LHCN-M2 (cell line): ENCODE measurements around the gene SPECC1. TPM values are rescaled to one million over a fixed set of nuclear protein-coding genes. Genes with fewer than 3 reads are reported as not detected.
"Not testable (repeated sequence)": the region's sequence is repeated elsewhere in the genome, so short reads cannot be mapped to it uniquely, and the experiment has no call there.

Experiments used
- DNase-seq: peaks from one replicate; pipeline ENCODE4 v3.0.0-alpha.2; 2012; ENCODE audit warnings: low read depth
- total RNA-seq: library from RNA; depleted of rRNA; stranded (reverse); fragments of >200 nt; gene quantifications from 2 replicates; pipeline ENCODE4 v1.2.3, GENCODE V29; 2014

Gene SPECC1
- total RNA-seq, 1 experiment from 2014 or later = 19.9 TPM

DNA sequence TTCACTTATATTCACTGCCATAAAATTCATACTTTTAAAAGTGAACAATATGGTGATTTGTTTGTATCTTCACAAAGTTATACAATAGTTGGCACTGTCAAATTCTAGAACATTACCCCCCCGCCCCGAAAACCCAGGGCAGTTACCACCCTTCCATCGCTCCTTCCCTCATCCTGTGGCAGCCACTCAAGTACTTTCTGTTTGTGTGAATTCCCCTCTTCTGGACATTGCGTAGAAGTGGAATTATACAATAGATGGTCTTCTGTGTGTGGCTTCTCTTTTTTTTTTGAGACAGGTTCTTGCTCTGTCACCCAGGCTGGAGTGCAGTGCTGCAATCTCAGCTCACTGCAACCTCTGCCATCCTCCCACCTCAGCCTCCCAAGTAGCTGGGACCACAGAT is 58.6 kb downstream of the SPECC1 start:
- no peak for DNase-seq

GRCh38 chr17:20068445-20068844 is 59.3 kb downstream of the SPECC1 start:
- DNase-seq = no peak

DNA sequence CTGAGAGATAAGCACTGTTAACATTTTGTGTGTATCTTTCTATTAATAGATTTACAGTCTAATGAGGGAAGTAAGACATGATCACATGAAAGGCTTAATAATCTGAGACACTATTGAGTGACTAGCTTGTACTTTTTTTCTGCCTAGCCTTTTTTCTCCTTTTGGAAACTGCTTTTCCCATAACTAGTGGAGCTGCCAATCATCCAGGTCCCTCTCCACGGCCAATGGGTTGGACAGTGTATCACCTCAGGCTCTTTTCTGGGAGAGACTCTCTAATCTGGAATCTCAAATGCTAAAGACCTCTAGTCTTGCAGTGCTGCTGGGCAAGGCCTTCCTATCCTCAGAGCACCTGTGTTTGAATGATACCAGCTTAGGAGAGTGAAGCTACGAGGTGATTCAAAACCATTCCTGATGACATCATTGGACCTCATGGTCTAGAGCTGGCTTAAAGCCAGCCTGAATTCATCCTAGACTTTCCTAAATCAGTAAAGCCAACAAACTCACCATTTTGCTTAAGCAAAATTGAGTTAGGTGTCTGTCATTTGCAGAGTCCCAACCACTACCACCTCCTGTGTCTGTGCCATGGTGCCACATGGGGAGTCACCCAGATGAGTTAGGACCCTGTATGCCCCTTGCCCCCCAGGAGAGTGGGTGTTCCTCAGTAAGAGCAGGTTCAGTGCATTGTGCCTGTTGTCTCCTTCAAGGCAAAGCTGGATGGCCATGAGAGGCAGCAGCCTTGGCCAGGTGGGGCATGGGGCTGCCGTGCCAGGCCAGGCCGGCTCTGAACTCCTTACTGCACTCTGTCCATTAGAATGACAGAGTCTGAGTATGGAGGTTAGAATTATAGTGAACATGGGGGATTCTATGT is 62.9 kb downstream of the SPECC1 start:
- no peak for DNase-seq

DNA sequence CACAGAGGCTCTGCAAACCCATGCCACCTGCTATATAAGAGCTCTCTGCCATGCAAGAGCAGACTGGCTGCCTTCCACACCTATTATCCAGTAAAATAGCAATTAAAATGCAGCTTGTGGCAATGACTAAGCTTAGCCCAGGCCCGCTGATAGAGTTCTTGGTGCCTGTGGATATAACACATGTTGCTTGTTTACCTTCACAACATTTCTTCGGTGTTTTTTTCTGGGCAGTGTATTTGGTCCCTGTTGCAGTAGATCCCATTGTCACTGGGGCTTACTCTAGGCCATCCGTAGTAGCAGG is 63.5 kb downstream of the SPECC1 start:
- no peak for DNase-seq

DNA sequence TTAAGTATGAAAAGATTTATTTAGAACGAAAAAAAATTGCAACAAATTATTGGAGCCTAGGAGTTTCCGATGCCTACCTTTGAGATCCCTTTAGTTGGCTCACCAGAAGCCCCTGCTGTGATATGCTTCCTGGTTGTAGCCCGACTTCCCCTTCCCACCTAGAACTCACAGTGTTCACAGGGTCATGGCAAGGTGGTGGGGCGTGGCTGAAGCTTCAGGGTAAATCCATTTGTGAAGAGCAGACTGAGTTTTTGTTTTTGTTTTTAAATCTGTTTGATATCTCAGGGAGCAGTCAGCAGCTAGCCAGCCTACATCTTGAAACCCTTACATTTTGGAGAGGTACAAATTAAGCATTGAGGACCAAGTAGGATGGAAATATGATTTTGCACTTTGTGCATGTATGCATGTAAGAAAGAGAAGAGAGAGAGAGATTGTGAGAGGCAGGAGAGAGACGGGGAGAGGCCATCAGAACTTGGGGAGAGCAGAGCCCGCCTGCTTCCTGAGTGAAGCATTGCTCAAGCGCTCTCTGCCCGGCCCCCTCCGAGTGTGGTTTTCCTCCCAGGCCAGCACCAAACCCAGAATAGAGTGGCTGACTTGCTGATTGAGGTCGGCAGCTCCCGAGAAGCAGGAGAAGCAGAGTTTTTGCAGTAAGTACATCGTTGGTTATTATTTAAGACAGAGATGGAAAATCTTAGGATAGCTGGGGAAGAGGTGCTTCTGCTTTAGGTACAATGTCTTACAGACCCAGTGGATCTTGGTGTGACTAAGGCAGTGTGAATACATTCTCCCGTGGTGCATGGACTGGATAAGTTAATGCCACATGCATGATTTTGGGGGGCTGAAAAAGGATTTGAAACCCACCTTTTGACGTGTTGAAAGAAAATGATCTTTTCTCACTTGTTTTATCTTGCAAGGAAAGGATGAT is 64.2 kb downstream of the SPECC1 start:
- no peak for DNase-seq

GRCh38 chr17:20074001-20074400 is 64.8 kb downstream of the SPECC1 start:
- DNase-seq = no peak

- no peak for DNase-seq
These were observed 65.3 kb downstream of the SPECC1 start for GRCh38 chr17:20074489-20074888.

GRCh38 chr17:20076137-20076536 is 67.0 kb downstream of the SPECC1 start:
- DNase-seq = not testable (repeated sequence)

DNA sequence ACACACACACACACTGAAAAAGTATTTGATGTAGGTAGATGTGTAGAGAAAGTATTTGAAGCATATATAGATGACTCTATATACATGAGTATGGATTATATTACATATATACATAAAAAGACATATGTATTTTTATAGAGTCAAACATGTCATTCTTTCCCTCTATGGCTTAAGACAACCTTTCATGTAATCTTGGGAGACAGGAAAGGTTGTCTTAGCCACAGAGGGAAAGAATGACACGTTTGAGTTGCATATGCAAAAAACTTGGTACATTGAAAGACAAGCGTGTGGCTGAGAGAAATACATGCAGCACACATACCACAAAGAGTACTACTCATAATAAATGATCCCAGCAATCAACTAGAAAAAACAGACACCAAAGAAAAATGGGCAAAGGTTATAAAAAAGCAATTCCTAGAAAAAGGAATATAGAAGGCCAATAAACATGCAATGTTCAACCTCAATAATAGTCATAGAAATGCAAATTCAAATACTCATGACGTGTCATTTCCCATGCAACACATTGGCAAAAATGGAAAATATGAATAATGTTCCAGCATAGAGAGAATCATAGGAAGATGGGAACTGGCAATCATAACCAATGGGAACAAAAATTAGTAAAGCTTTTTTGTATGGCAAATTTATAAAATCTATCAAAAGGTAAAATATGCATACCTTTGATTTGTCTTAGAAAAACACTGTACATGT is 69.0 kb downstream of the SPECC1 start:
- no peak for DNase-seq

DNA sequence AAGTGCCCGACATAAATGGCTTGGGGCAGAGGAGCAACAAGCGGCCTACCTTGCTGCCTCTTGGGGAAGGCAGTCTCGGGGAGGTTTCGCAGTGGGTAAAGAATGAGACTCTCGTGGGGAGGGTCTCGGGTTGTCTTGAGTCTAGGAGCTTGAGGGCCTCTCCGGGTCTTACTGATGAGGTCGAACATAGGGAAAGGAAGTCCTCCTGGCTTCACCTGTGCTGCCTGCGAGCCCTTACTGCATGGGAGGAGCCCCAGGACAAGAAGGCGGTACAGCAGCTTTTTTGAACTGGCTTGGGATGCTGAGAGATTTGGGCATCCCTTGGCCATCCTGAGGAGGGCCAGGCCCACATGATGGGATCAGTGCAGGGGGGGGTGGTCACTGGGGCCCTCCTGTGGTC is 71.4 kb downstream of the SPECC1 start:
- DNase-seq = no peak

GRCh38 chr17:20083156-20083859 is 74.1 kb downstream of the SPECC1 start:
- no peak for DNase-seq

- no peak for DNase-seq
These were observed 75.6 kb downstream of the SPECC1 start for GRCh38 chr17:20084621-20085282.

GRCh38 chr17:20085283-20085845 is 76.2 kb downstream of the SPECC1 start:
- peak; percentile 34 for DNase-seq

DNA sequence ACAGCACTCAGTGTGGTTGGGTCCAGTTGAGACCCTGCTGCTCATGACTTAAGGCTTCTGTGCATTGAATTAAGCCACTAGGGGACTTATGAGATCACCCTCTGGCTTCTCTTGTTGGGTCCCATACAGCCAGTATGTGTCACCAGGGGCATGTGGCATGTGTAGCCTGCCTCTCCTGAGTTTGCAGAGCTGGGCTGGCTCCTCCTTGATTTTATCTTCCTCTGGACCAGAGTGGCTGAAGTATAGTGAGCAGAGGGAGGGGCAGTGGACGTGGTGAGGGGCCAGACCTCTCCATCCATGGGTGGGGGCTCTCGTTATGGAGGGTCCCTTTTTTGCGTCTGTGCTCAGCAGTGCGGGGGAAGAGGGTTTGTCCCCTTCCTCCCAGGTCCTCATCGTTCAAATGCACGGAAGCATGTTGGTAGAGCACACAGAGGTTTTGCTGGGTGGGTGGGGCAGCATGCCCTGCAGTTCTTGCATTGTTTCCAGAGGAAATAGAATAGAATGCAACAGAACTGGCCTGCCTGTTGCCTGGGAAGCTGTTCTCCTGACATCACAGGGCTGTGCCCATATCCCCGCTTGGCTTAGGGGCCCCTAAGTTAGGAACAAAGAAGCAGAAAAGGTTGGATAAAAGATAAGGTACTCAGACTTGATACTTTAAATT is 77.4 kb downstream of the SPECC1 start:
- DNase-seq = no peak

GRCh38 chr17:20087538-20088250 is 78.5 kb downstream of the SPECC1 start:
- DNase-seq = no peak

DNA sequence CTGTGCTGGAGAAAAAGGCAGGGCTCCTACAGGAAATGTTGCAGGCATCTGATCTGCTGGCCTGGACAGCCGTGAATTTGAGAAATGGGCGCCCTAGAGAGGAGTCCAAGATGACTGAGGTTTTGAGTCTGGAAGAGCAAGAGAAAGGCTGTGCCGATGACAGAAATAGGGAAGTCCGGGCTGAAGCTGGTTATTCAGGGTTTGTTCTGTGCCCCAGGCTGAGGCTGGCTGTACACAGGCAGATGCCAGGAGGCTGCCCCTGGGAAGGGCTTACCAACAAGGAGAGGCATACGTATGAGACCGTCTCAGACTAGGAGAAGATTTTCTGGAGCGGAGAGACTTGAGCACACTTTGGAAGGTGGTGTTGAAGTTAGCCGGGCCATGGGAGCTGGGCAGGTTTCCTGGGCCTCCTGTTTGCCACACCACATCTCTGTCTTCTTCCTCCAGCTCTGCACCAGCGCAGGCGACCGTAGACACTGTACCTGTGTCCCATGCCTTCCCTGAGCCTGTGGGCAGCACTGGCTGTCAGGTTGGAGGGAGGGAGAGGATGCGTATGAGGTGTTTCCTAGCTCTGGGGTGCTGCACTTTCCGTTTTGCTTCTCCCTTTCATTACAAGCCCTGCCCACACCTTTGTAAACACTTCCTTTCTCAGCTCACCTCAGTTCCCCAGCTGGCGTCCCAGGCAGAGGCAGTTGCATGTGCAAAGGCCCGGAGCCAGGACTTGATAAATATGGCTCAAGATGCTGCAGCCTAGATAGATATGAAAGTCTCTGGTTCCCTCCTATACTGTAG is 80.8 kb downstream of the SPECC1 start:
- no peak for DNase-seq

DNA sequence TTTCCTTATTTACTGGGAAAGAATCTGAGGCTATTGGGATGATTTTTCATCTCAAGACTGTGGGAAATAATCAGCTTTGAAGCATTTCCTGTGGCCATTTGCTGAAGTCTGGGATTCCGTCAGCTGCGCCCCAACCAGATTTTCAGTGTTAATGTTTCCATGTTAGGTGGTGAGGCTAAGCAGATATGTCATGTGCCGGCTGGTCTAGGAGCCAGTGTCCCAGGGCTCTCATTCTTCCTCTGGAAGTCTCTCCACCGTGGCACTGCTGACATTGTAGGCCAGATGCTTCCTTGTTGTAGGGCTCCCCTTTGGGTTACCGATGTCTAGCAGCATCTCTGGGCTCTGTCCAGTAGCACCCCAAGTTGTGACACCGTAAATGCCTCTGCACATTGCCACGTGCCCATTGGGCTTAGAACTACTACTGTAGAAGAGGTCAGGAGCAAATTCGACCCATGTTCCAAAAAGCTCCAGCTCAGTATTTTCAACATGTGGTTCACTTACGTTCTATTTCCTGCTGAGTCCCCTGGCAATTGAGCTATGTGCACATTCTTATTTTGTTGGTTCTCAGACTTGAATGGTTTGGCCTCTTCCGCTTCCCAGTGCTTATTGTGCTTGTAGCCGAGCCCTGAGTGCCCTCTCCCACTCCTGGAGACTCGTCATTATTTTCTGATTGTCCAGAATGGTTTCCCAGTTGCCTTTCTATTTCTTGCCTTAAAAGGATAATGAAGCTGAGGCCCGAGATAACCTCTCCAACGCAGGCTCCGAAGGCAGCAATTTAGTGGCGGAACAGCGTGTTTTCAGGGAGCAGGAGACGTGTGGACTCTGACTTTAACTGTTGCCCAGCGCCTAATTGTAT is 82.2 kb downstream of the SPECC1 start:
- no peak for DNase-seq
